ENCODE results near the gene OGFR.

GRCh38 chr20:62758226-62758912 is 46.3 kb upstream of the OGFR start:
- TF ChIP-seq CTCF (IDR thresholded peaks at IDR 0.05; ENCODE audit: low read depth, low read length, poor library complexity, severe bottlenecking) (no peak), EZH2phosphoT487 (IDR thresholded peaks at IDR 0.05; ENCODE audit: borderline replicate concordance, low read length) (no peak)

All from DOHH2 (cell line).